GM21515 (cell line): Measurements from ENCODE around the gene PDE9A.

ENCODE experiments used
- ATAC-seq: cut with Tn5 transposase; IDR thresholded peaks from one replicate; pipeline ENCODE4 v1.9.1; 2021; ENCODE audit not compliant: unreplicated experiment

The PDE9A gene

DNA sequence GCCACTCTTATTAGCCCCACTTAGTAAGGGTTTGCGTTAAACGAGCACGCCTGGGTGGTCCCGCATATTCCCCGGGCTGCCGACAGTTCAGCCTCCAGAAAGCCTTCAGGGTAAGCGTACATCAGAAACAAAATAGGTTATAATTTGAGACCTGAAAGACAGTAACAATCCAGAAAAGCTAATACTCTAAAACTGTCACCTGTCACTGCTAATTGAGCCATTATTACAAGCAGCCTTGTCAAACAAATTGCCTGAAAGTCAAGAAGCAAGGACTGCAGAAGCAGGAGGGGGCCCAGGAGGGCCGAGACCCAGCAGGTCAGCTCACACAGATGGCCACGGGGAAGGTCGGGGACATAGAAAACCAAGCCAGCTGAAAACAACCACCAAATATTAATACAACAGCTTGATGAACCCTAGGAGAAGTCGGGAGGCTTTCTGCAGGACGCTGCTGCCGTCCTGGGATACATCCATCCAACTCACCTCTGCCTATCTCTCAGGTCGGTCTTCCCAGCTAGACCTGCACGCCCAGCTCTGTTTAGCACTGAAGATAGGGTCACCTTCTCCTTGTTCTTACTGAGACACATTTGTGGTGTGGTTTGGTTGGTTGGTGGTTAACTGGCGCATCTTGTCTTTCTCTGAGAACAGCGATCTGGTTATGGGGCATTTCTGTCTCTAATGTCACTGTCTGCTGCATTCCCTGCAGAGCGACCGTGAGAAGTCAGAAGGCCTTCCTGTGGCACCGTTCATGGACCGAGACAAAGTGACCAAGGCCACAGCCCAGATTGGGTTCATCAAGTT is 115.1 kb downstream of the PDE9A start:
- ATAC-seq, result no peak

DNA sequence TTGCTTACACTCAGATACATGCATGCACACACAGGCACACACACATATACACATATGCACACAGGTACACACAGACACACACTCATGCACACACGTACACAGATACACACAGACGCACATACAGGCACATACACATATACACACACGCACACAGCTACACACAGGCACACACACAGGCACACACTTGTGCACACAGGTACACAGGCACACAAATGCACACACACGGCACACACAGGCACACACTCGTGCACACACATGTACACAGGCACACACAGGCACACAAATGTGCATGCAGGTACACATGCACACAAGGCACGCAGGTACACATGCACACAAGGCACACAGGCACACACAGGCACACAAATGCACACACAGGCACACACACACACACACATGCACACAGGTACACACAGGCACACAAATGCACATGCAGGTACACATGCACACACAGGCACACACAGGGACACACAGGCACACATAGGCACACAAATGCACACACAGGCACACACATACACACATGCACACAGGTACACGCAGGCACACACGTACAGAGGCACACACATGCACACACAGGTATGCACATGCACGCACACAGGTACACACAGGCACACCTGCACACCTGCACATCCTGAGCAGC is 115.9 kb downstream of the PDE9A start:
- ATAC-seq, result no peak

DNA sequence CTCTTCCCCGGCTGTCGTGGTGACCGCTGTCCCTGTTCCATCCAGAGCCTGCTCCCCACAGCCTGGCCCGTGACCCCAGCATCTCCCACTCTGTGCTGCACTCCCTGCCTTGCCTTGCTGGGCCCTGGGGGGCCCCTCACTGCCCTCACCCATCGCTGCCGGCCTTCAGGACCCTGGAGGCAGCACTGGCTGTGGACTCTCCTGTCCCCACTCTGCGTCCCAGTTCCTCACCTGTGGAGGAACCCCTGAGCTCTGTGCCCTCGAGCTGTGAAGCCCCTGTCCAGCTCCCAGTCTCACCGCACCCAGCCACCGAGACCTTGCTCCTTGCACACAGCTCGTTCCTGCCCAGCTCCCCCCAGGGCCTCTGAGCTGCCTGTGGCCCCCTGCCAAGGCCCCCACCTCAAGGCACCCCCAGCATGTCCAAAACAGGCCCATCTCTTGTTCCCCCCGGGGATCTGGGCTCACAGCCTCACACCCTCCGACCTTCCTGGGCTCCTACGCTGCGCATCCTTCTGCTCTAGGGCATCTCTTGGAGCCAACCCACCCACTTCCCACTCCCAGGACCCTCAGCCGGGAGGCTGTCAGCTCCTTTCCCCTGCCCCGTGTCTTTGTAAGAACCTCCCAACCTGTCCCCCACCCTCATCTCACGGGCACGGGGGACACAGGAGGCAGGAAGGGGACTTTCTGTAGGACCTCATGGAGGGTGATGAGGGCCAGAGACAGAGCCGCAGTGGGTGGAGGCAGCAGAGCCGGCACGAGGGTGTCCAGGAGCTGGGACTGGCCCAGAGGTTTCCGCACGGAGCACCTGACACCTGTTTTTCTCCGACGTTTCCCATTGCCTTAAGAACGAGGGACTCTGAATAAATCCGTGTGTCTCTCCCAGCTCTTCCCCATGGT is 116.6 kb downstream of the PDE9A start:
- no peak for ATAC-seq

DNA sequence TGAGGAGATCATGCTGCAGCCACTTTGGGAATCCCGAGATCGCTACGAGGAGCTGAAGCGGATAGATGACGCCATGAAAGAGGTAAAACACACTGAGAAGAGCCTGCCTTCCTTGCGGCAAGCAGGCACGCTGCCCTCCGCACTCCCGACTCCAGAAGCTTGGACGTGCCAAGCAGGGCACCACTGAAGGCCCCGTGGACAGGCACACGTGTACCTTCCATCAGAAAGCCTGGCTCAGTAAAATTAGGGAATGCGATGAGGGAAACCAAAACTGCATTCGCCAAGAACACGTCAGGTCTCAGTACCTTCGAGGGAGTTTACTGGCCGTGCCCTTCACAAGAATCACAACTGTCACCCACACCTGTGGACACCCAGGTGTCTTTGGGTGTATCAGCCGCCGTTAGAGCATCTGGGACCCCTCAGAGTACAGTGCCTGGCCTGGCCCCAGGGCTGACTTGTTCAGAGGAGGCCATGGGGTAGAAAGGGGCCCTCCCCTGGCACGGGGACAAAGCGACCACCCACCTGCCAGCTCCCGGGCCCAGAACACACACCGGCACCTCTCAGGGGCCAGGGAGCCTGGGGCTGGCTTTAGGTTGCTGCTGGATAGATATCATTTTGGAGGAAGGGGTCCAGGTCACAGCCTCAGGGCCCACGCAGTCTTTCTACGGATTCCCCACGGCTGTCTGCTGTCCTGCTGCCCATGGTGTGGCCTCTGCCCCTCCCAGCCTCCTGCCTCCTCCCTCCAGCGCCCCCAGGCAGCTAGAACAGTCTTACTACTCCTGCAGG is 117.5 kb downstream of the PDE9A start:
- ATAC-seq, result no peak

DNA sequence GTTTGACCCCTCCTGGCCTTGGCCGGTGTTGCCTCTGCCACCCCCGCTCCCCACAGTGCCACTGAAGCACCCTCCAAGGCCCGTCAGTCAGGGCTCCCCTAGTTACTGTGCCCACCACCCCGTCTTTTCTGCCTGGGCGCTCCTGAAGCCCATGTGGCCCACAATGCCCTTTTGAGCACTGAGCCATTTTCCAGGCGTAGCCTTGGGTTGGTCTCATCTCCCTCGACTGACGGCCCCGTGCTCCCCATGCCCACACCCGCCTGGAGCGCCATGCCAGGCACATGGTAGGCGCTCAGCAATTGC is 118.0 kb downstream of the PDE9A start:
- no peak for ATAC-seq

DNA sequence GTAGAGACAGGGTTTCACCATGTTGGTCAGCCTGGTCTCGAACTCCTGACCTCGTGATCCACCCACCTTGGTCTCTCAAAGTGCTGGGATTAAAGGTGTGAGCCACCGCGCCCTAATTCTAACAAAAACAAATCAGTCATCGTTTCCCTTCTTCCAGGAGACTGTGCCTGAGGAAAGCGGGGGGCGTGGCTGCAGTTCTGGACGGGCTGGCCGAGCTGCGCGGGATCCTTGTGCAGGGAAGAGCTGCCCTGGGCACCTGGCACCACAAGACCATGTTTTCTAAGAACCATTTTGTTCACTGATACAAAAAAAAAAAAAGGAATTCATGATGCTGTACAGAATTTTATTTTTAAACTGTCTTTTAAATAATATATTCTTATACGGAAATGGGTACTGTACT is 121.7 kb downstream of the PDE9A start:
- no peak for ATAC-seq

DNA sequence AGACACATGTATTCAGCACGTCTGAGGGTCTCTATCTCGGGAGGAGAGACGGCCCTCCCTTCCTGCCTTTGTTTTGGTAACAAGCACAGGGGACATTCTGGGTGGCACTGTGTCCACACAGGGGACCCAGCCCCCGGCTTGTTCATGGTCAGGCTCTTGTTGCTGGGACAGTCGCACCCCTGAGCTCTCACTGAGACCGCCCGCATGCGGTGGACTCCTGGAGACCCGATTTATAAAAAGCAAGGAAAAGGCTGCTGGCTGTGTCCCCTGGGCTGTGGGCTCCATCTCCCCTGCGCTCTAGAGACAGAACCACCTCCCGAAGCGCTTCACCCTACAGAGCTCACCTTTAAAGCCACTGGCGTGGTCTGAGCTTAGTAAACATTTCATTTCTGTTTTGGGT is 122.5 kb downstream of the PDE9A start:
- ATAC-seq, result no peak

DNA sequence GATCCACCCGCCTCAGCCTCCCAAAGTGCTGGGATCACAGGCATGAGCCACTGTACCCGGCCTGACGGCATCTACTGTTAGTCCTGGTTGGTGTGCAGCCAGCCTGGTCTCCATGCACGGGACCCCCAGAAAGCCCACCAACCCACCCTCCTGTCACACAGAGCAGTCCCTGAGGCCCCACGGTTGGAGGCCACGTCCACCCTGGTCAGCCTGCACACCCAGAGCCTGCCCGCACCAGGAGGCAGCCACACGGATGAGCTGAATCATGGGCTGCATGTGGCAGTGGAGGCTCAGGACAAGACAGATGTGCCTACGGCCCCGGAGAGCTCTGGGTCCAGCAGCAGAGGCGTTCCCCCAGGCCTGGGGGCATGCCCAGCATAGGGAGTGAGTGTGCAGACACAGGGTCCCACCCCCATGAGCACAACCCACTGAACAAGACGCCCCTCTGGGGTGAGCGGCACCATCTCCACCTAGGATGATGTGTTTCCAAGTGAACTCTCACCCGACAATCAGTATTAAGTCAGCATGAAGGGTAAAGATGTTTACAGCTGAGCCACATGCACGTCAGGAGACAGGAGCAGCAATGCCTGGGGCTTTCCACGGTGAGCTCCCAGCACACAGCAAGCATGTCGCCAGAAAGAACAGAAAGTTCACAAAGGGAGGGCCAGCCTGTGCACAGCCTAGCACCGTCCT is 123.8 kb downstream of the PDE9A start:
- no peak for ATAC-seq

DNA sequence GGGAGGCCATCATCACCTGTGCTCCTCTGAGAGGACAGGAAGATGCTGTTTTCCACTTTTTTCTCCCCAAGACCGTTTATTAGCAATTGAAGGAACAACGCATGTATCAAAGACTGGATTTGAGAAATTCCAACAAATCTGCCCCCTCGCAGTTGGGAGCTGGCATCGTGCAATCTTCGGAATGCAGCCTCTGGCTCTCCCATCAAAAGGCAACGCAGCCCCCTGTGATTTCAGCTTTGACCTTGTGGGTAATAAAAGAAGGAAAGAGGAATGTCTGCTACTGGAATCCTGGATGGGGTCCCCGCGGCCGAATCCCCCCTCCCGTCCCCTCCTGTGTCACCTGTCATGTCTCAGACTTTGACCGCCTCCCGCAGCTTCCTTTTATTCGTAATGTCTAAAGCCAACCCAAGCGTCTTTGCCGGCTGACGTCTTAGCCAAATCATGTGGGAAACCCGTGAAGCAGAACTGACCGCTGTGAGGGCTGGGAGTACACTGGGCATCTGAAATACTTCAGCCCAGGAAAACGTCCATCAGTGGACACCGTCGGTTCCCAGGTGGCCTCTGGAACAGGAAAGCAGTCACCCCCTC is 124.4 kb downstream of the PDE9A start:
- no peak for ATAC-seq

DNA sequence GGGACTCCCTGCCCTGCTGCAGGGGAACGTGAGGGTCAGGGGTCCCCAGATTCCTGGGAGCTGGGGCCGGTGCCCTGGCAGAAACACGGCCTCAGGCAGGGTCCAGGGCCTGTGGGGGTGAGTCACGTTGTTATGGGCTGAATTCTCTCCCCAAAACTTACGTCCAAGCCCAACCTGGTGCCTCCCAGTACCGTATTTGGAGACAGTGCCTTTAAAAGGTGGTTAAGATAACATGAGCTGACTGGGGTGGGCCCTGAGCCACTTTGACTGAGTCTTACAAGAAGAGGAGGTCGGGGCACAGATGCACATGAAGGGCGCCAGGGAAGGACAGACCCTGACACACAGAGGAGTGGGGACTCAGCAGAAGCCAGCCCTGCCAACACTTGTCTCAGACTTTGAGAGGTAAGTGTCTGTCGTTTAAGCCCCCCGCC is 126.0 kb downstream of the PDE9A start:
- no peak for ATAC-seq

DNA sequence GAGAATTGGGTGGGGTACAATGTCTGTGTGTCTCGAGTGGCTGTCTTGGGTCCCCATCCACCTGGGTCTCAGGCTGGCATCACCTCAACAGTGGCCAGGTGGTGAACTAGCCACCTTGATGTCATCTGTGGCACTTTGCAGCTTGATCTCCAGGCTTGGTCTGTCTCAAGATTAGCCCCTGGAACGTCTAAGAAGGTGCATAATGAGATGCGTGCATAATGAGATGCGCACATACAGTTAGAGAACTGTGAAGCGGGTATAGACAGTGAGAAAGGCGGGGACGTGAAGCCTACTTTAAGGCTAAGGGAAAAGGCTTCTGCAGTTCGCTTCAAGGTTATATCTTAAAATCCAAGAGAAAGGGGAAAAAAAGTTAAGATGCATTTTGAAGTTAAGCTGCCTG is 127.2 kb downstream of the PDE9A start:
- ATAC-seq, result no peak

DNA sequence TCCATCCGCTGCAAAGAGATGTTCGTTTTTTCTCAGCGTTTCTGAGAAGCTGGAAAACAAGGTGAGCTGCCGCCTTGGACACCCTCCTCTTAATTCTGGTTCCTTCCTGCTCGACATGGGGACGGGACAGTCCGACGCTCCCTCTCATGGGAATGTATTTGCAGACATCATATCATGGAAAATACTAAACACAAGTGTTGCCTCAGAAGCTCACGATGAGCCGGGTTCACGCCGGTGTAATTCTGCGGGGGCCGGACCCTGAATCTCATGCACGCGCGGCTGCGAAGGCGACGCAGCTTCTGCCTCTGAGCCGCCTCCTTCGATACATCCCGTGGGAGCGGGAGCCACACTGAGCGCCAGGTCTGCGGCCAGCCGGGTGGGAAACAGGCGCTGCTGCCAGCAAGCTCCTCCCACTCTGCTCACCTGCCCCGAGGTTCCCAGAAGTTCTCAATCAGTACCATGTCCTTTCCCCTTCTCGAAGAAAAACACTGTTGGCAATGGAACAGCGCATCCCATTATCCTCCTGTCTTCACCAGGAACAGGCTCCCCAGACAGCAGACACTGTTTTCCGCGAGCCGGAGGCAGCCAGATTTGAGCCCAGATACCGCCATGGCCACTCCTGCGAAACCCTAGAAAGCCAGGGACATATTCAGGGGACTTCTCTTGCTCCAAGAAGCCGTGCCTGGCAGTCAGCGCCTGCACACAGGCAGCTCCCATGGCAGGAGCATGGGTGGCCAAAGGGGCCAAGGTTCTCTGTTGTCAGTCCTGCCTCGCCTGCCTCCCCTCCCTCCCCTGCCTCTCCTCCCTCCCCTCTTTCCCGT is 127.9 kb downstream of the PDE9A start:
- no peak for ATAC-seq

DNA sequence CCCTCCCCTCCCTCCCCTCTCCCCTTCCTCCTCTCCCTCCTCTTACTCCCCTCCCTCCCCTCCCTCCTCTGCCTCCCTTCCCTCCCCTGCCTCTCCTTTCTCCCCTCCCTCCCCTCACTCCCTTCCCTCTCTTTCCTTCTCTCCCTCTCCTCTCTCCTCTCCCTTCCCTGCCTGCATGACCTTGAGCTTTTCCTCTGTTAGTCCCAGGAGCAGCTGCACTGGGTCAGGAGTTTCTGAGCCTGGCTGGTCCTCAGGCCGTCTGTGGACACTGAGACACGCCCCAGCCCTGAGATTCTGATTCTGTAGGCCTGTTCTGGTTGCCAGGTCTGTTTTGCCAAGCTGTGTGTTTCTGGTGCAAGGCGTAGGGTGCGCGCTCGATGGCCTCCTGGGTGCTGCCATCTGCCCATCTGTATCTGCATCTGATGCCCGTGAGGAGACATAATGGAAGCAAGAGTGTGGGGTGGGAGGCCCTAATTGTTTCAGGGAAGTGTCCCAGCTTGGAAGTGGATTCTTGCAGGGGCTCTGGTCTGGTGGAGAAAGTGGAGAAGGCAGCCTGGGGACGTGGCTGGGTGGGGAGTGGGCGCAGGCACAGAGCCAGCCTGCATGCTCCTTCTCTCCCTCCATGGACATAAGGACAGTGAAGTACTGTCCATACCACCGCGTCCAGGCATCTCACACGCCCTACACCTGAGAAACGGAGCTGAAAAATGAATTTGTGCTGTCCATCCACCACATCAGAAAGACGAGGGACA is 128.7 kb downstream of the PDE9A start:
- no peak for ATAC-seq

DNA sequence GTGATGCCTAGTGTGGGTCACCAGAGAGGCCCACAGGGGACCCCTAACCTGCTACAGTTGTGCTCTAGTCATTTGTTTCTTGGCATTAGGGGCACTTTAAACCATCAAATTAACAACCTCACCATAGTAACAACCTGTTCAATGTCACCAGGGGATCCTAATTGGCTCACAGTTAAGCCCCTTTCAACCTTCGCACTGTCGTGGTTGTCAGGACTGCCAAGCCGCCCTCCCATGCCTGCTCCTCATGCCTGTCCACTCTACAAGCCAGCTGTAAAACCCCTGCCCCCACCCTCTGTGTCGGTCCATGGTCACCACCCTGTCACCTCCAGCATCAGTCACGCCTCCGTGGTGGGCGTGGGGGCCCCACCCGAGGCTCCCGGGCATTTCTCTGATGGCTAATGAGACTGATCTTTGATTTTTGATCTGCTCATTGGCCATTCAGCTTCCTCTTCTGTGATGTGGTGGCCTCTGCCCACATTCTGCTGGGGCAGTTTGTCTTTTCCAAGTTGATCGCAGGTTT is 129.4 kb downstream of the PDE9A start:
- no peak for ATAC-seq

DNA sequence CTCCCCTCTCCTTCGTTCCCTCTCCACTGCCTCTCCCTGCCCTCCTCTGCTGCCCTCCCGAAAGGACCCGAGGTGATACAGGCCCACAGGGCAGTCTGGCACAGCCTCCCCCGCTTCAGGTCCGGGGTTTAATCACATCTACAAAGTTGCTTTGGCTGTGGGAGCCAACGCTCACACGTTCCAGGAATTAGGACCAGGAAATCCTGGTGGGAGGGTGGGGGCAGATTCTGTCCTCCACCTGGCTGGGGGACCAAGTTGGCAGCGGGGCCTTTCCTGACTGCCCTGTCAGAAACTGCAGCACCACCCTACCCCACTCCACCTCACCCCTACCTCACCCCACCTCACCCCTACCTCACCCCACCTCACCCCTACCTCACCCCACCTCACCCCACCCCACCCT is 130.9 kb downstream of the PDE9A start:
- ATAC-seq, result no peak

DNA sequence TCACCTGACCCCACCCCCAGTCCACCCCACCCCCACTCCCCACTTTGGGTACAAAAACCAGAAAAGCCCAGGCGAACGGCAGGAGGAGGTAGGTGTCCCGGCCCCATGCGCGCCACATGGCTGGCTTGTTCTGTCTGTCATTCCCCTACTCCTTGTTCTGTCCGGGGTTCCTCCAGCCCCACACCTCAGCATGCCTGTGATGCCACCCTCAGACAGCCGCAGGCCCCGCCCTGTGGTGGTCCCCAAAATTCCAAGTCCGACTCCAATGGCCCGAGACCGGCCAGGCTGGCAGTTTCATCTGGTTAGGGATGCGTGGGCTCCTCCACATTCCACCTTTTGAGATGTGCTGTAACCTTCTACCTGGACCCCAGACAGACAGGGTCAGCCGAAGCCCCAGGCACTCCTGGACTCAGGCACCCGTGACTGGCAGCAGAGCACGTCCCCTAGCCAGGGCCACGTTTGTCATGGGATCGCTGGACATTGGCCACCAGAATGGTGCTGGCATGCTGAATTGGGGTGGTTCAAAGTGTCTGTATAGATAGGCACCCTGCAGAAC is 131.6 kb downstream of the PDE9A start:
- ATAC-seq, result no peak

DNA sequence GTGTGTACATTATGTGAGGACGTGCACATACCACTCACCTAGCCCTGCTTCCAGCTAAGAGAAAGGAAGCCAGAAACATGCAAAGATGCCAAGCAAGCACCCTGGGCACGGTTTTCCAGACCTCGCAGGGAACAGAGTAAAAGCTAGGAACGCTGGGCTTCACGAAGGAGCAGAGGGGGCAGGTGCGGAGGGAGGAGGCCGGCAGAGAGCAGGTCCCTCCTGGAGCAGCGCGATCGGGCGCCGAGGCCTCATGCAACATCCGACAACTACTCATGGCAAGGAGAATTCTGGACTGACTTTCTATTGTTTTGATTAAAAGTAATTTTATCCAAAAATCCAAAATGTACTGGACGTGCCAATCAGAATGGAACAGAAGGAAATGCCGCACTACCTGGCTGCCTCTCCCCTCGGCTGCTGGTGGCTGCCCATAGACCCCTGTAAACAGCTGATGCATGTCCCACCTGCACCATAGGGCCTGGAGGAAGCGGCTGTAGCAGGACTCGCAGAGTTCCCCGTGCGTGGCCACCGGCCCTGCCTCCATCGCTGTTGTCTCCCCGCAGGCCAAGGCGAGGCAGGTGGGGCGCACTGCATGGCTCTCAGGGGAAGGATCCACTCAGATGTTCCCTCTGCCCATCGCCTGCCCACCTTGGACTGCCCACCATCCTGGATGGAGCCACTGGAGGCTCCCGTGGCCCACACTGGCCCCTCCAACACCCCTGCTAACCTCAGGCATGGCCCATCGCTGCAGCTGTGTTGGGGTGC is 132.4 kb downstream of the PDE9A start:
- ATAC-seq, result no peak
